ENCODE measurements around the gene OR2T10.
"Not testable (repeated sequence)": the region's sequence is repeated elsewhere in the genome, so short reads cannot be mapped to it uniquely, and the experiment has no call there.

DNA sequence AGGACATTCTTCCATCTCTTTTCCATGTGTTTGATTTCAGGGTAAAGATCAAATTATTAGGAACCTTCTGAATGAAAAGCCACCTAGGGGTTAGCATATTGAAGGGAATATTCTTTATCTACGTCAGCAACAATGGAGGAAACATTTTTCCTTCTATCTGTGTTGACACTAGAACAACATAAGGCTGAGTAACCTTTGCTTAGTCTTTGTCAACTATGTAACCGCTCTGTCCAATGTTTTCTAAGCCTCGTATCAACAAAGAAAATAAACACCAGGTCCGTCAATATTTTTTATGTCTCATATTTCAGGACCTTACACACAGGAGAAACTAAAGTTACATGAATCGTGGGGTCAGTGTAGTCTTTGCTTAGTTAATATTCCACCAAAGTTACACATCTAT is 39.1 kb upstream of the OR2T10 start:
- TF ChIP-seq, protein P1, sequence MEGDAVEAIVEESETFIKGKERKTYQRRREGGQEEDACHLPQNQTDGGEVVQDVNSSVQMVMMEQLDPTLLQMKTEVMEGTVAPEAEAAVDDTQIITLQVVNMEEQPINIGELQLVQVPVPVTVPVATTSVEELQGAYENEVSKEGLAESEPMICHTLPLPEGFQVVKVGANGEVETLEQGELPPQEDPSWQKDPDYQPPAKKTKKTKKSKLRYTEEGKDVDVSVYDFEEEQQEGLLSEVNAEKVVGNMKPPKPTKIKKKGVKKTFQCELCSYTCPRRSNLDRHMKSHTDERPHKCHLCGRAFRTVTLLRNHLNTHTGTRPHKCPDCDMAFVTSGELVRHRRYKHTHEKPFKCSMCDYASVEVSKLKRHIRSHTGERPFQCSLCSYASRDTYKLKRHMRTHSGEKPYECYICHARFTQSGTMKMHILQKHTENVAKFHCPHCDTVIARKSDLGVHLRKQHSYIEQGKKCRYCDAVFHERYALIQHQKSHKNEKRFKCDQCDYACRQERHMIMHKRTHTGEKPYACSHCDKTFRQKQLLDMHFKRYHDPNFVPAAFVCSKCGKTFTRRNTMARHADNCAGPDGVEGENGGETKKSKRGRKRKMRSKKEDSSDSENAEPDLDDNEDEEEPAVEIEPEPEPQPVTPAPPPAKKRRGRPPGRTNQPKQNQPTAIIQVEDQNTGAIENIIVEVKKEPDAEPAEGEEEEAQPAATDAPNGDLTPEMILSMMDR (IDR thresholded peaks at IDR 0.05), result not testable (repeated sequence)
- not testable (repeated sequence) for TF ChIP-seq POLR2A (IDR thresholded peaks at IDR 0.05)
